Measurements from ENCODE around the gene EPB41.

DNA sequence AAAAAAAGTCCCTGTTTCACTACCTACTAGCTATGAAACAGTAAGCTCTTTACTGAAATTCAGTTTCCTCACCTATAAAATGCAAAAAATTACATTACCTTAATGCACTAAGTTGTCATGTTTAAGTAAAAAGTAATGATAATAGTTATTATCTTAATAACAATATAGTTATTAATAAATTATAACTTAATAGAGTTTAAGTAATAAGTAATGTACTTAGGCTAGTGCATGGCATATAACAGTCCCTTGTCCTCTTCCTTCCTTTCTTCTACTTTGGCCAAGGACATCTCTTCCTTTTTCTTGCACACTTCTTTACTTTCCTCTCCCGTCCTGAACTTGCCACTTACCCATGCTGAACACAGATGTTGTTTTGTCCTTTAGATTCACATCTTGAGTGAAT lies 200.3 kb downstream of the EPB41 start:
- TF ChIP-seq, protein P1, sequence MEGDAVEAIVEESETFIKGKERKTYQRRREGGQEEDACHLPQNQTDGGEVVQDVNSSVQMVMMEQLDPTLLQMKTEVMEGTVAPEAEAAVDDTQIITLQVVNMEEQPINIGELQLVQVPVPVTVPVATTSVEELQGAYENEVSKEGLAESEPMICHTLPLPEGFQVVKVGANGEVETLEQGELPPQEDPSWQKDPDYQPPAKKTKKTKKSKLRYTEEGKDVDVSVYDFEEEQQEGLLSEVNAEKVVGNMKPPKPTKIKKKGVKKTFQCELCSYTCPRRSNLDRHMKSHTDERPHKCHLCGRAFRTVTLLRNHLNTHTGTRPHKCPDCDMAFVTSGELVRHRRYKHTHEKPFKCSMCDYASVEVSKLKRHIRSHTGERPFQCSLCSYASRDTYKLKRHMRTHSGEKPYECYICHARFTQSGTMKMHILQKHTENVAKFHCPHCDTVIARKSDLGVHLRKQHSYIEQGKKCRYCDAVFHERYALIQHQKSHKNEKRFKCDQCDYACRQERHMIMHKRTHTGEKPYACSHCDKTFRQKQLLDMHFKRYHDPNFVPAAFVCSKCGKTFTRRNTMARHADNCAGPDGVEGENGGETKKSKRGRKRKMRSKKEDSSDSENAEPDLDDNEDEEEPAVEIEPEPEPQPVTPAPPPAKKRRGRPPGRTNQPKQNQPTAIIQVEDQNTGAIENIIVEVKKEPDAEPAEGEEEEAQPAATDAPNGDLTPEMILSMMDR (IDR thresholded peaks at IDR 0.05; ENCODE audit: low read depth, low read length): no peak
- no peak for TF ChIP-seq EZH2phosphoT487 (IDR thresholded peaks at IDR 0.05; ENCODE audit: low read depth)
